Measurements from ENCODE around the gene HOXB3. TPM values are rescaled to one million over a fixed set of nuclear protein-coding genes. Genes with fewer than 3 reads are reported as not detected.
A peak's percentile ranks its signal among the peaks of the same experiment; 100 is the strongest.

HOXB3 gene
- total RNA-seq, 4 donors from 2014 or later = 11.4 to 48.7 (median 24.2) TPM

DNA sequence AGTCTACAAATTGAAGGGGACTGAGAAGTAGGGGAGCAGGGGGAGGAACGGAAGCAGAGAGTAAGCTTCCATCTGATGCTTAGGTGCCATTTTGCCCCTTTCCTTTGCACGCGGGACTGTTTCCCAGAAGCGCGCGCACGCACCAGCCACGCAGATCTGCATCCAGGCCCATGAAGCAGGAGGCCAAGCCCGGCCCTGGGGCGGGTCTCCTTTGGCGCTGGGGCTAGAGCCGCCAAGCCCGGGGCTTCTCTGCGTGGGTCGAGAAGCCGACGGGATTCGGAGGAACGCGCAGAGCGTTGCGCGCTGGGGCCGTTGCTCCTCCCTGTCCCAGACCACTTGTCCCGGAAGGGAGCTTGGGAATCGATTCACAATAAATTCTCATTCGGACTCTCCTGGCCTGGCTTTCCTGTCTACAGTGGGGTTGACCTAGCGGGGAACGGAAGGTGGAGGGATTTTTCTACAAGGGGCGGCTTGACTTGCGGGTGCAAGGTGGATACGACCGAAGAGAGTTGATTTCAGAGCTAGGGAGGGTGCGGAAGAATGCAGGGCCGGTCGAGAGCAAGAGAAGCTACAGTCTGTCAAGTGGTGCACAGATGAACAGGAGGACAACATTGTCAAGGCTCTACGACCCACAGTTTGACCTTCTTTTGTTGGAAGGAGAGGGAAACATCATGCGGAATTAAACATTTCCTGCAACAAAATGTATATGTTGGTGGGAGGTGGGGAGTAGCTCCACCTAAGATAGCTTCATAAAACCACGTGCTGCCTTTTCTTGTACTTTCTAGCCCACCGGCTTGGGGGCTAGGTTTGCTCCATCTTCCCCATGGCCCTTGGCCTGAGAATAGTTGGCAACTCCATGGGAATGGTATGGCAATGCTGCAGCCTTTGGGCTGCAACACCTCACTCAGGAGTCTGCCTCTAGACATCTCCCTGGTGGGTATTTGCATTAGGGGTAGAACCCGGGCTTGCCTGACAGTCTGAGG, 31.7 kb upstream of the HOXB3 start:
- no peak for TF ChIP-seq POLR2AphosphoS5 (IDR thresholded peaks at IDR 0.05)
- TF ChIP-seq POLR2A (IDR thresholded peaks at IDR 0.05) = no peak
- TF ChIP-seq, protein P1, sequence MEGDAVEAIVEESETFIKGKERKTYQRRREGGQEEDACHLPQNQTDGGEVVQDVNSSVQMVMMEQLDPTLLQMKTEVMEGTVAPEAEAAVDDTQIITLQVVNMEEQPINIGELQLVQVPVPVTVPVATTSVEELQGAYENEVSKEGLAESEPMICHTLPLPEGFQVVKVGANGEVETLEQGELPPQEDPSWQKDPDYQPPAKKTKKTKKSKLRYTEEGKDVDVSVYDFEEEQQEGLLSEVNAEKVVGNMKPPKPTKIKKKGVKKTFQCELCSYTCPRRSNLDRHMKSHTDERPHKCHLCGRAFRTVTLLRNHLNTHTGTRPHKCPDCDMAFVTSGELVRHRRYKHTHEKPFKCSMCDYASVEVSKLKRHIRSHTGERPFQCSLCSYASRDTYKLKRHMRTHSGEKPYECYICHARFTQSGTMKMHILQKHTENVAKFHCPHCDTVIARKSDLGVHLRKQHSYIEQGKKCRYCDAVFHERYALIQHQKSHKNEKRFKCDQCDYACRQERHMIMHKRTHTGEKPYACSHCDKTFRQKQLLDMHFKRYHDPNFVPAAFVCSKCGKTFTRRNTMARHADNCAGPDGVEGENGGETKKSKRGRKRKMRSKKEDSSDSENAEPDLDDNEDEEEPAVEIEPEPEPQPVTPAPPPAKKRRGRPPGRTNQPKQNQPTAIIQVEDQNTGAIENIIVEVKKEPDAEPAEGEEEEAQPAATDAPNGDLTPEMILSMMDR (IDR thresholded peaks at IDR 0.05) = no peak
- TF ChIP-seq EP300 (IDR thresholded peaks at IDR 0.05) = no peak
- H3K4me3 ChIP-seq = no peak overlapping the region
- H3K27me3 ChIP-seq = peaks cover 99% of the 10 kb centered on the region
- 8 to 13% methylated on average over 10 of the region's 41 CpGs for WGBS, 2 donors (ENCODE audit: low coverage in 1 of 2)
- H3K4me1 ChIP-seq = peaks cover 0 to 37% (median 20%) of the 10 kb centered on the region in 3 donors
- no peak overlapping the region for H3K27ac ChIP-seq
- no peak for ATAC-seq
- H3K9me3 ChIP-seq = no peaks in the 10 kb centered on the region
- no peaks in the 10 kb centered on the region for H3K36me3 ChIP-seq

DNA sequence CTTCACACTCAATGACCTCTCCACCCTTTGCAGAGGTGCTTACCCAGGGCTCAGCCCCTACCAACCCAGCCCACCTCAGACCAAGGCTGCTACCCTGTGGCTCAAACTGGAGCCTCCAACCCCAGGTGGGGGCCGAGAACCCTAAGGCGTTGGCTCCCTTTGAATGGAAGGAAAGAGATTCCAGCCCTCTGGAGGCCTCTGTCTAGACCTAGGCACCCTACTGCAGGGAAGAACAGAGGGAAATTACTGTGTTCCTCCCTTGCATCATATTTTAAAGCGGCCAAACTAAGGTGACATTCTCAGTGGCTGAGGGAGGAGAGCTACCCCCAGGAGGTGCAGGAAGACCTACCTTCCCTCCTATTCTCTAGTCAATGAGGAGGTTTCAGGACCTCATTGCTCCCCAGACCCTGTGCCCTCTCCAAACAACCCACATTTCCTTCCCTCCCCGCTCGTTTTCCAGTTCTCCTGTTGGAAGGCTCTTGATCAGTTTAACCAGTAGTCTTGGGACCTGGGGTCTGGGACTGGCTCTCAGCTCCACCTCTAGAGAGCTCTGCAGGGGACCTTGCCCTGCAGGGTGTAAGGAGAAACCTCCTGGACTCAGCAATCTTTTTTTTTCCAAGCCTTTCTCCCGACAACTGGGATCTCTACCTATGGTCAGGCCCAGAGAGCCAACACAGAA, 30.6 kb upstream of the HOXB3 start:
- H3K27me3 ChIP-seq = peaks cover 99% of the 10 kb centered on the region

DNA sequence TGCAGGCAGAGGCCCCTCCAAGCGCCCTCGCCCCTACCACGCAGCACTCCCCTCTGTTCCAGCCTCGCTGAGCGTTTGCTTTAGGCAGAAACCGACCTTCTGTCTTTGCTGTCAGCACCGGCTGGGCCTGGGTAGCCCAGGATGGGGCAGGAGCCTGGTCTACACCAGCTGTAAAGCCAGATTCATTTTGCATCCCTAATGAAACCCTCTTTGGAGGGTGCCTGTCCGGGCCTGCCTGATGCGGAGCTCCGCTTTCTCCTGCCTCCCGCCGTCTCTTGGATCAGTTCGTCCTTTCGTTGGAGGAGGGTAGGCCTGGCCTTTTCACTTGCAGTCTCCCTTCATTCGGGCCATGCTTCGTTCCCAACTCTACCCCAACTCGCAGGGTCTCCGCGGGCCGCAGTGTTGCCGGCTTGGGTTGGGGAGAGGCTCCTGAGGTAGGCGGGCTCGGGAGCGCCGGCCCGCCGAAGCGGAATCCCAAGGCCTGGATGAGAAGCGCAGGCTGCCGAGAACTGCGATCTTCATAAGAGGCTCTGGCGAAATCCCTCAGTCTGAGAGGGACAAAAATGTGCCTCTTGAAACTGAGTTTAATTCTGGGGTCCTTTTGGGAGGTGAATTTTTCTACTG, 29.9 kb upstream of the HOXB3 start:
- H3K4me1 ChIP-seq = peaks cover 0 to 20% (median 3%) of the 10 kb centered on the region in 3 donors
- no peak overlapping the region for H3K27ac ChIP-seq
- 23% methylated on average over 10 of the region's 32 CpGs; no CpG with 5 or more reads in 1 of the 2 donors for WGBS, 2 donors (ENCODE audit: low coverage in 1 of 2)
- TF ChIP-seq EP300 (IDR thresholded peaks at IDR 0.05) = no peak
- TF ChIP-seq, protein P1 (IDR thresholded peaks at IDR 0.05) = no peak
- no peak for TF ChIP-seq POLR2A (IDR thresholded peaks at IDR 0.05)
- TF ChIP-seq POLR2AphosphoS5 (IDR thresholded peaks at IDR 0.05) = no peak
- no peak for ATAC-seq
- H3K36me3 ChIP-seq = no peaks in the 10 kb centered on the region
- no peak overlapping the region for H3K4me3 ChIP-seq
- H3K9me3 ChIP-seq = no peaks in the 10 kb centered on the region
- peaks cover 99% of the 10 kb centered on the region for H3K27me3 ChIP-seq

More for the DNA sequence above, 30.6 kb upstream of the HOXB3 start:
- Histone ChIP-seq H3K4me1 (peaks cover 0 to 26% (median 9%) of the 10 kb centered on the region in 3 donors), H3K36me3 (no peaks in the 10 kb centered on the region), H3K4me3 (no peak overlapping the region), H3K9me3 (no peaks in the 10 kb centered on the region), H3K27ac (no peak overlapping the region)
- TF ChIP-seq EP300 (IDR thresholded peaks at IDR 0.05) = no peak
- no peak for TF ChIP-seq POLR2AphosphoS5 (IDR thresholded peaks at IDR 0.05)
- no peak for TF ChIP-seq POLR2A (IDR thresholded peaks at IDR 0.05)
- TF ChIP-seq, protein P1 (IDR thresholded peaks at IDR 0.05) = no peak
- no peak for ATAC-seq
- 29 to 45% methylated on average over 3 of the region's 6 CpGs for WGBS, 2 donors (ENCODE audit: low coverage in 1 of 2)

DNA sequence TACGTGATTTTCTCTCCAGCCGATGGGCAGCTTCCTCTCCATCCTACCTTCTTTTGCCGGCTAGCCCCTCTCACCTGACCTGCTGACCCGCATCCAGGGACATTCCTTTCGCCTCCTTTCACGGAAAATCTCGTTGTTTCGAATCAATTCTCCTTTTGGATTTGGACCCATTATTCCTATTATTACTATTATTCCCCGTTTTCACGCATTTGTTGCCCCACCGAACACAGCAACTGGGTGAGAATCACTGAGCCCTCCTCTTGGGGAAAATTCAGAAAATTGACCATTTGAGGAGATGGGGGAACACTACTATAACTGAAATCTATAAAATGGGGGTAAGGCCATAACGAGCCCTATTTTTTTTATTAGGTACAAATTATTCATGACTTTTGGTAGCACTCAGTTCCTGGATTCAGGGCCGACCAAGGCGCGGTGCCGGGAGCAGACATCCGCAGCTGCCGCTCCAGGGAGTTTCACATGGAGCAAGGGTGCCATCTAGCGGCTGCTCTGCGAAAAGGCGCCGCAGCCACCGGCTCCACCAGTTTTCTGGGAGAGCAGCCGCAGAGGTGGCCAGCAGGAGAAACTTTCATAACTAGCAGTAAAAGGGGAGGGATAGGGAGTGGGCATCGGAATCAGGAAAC, 28.3 kb upstream of the HOXB3 start:
- no peaks in the 10 kb centered on the region for H3K9me3 ChIP-seq
- H3K4me3 ChIP-seq = no peak overlapping the region
- H3K27ac ChIP-seq = no peak overlapping the region
- TF ChIP-seq POLR2AphosphoS5 (IDR thresholded peaks at IDR 0.05) (peak; percentile 12), POLR2A (IDR thresholded peaks at IDR 0.05) (no peak), EP300 (IDR thresholded peaks at IDR 0.05) (no peak)
- TF ChIP-seq, protein P1 (IDR thresholded peaks at IDR 0.05) = peak in 3 of 4 experiments; percentile 97 to 98 (median 98)
- peaks cover 99% of the 10 kb centered on the region for H3K27me3 ChIP-seq
- WGBS, 2 donors (ENCODE audit: low coverage in 1 of 2) = 0 to 4% methylated on average over 6 to 19 of the region's 25 CpGs
- H3K36me3 ChIP-seq = no peaks in the 10 kb centered on the region
- ATAC-seq = peak; percentile 85
- H3K4me1 ChIP-seq = peaks cover 0 to 30% (median 0%) of the 10 kb centered on the region in 3 donors
